DND-41 (cell line): Measurements from ENCODE around the gene ZBP1.

Experiments
- CTCF ChIP-seq: IDR thresholded peaks from 2 replicates; pipeline ENCODE4 v1.5.1; 2012; ENCODE audit warnings: borderline replicate concordance, low read length, moderate library complexity, mild to moderate bottlenecking; ENCODE audit not compliant: poor library complexity, severe bottlenecking; ENCODE audit errors: extremely low read depth
- EZH2 ChIP-seq: IDR thresholded peaks from 3 replicates; pipeline ENCODE4 v1.6.1; 2012; ENCODE audit warnings: borderline replicate concordance, low read depth, mild to moderate bottlenecking, moderate library complexity, low read length, inconsistent platforms; ENCODE audit not compliant: severe bottlenecking

- TF ChIP-seq EZH2 (no peak), CTCF (no peak)
Measured at GRCh38 chr20:57633945-57634491, 13.8 kb upstream of the ZBP1 start.
